Esophagus squamous epithelium (tissue), 5 donors: ENCODE results near the gene RGS6. TPM values are rescaled to one million over a fixed set of nuclear protein-coding genes. Genes with fewer than 3 reads are reported as not detected.

ENCODE experiments used
- DNase-seq: peaks from one replicate; lab custom pipeline; 2025; lab: John Stamatoyannopoulos, UW
- H3K27ac ChIP-seq, 4 donors: fragments of 200-600 bp; sonication (generic); one replicate each; pipeline ENCODE4 v1.5.1; 2016 to 2019; ENCODE audit warnings: mild to moderate bottlenecking in 1 of 4
- H3K27me3 ChIP-seq, 4 donors: fragments of 200-600 bp; sonication (generic); 1 replicate in 3 of 4; 2 replicates in 1 of 4; pipeline versions ENCODE4 v1.5.1 to v1.6.0; 2017 to 2021; ENCODE audit warnings: antibody characterized with exemption in 1 of 4
- H3K36me3 ChIP-seq, 3 donors: fragments of 200-600 bp; sonication (generic); one replicate each; pipeline ENCODE4 v1.5.1; 2016 to 2019
- H3K4me1 ChIP-seq, 3 donors: fragments of 200-600 bp; sonication (generic); one replicate each; pipeline ENCODE4 v1.5.1; 2017 to 2019
- H3K4me3 ChIP-seq, 4 donors: fragments of 200-600 bp; sonication (generic); 1 replicate in 3 of 4; 2 replicates in 1 of 4; pipeline ENCODE4 v1.5.1; 2016 to 2019; ENCODE audit warnings: mild to moderate bottlenecking in 2 of 4, moderate library complexity in 1 of 4
- H3K9me3 ChIP-seq, 3 donors: fragments of 200-600 bp; sonication (generic); one replicate each; pipeline ENCODE4 v1.5.1; 2016 to 2019
- CTCF ChIP-seq, 6 experiments: fragments of 450-650 bp in 4 of 6; fragments of 200-600 bp in 2 of 6; sonication (generic) in 2 of 6; IDR thresholded peaks; one replicate each; pipeline ENCODE4 v1.5.1; 2016 to 2019; ENCODE audit warnings: antibody characterized with exemption in 6 of 6, mild to moderate bottlenecking in 4 of 6, moderate library complexity in 4 of 6
- POLR2A ChIP-seq, 4 donors: fragments of 450-650 bp; IDR thresholded peaks; one replicate each; pipeline ENCODE4 v1.6.1; 2017; ENCODE audit warnings: antibody characterized with exemption in 4 of 4, mild to moderate bottlenecking in 4 of 4, moderate library complexity in 3 of 4
- WGBS, 2 donors: methylation state at CpG; one replicate each; pipeline ENCODE4 v1.1.5; 2018; 5-methylcytosine and 5-hydroxymethylcytosine counted together
- intact Hi-C: fragments of 100-400 bp; cut with DNase I; formaldehyde crosslinking; loops from one replicate; pipeline ENCODE4 v1.15.0; 2022
- total RNA-seq, 4 donors: library from RNA; depleted of rRNA; stranded (reverse); fragments of >200 nt; gene quantifications; one replicate each; pipeline ENCODE4 v1.1.0, GENCODE V29; 2016
- donor health status: DM: yes; HTN: yes; CAD: no.

The RGS6 gene
- total RNA-seq, 4 donors from 2014 or later = 0.06 to 0.76 (median 0.66) TPM; not detected in 1

- H3K4me1 ChIP-seq = peaks cover 0 to 20% (median 0%) of the 10 kb centered on the region in 3 donors
- H3K9me3 ChIP-seq = no peaks in the 10 kb centered on the region
- DNase-seq = no peak
- peaks cover 0 to 24% (median 0%) of the 10 kb centered on the region in 4 donors for H3K27me3 ChIP-seq
- WGBS, 2 donors = 42% methylated on average over 10 to 11 of the region's 13 CpGs
- TF ChIP-seq CTCF (IDR thresholded peaks at IDR 0.05) (no peak), POLR2A (IDR thresholded peaks at IDR 0.05) (no peak)
- H3K36me3 ChIP-seq = no peaks in the 10 kb centered on the region
- H3K4me3 ChIP-seq = no peak overlapping the region
- H3K27ac ChIP-seq = no peak overlapping the region
- intact Hi-C loops = no loop called here
Observed at GRCh38 chr14:72545411-72546311, 613.4 kb downstream of the RGS6 start.

GRCh38 chr14:72546344-72547016 is 614.3 kb downstream of the RGS6 start:
- no peak overlapping the region for H3K27ac ChIP-seq
- intact Hi-C loops = no loop called here
- H3K4me3 ChIP-seq = no peak overlapping the region
- TF ChIP-seq POLR2A (IDR thresholded peaks at IDR 0.05) = no peak
- no peak for TF ChIP-seq CTCF (IDR thresholded peaks at IDR 0.05)
- 59 to 84% methylated on average over 7 to 14 of the region's 16 CpGs for WGBS, 2 donors
- peaks cover 0 to 26% (median 0%) of the 10 kb centered on the region in 4 donors for H3K27me3 ChIP-seq
- DNase-seq = no peak
- H3K4me1 ChIP-seq = peaks cover 0 to 20% (median 0%) of the 10 kb centered on the region in 3 donors
- no peaks in the 10 kb centered on the region for H3K9me3 ChIP-seq
- no peaks in the 10 kb centered on the region for H3K36me3 ChIP-seq

- DNase-seq = no peak
- H3K27me3 ChIP-seq = peaks cover 0 to 35% (median 0%) of the 10 kb centered on the region in 4 donors
- H3K4me1 ChIP-seq = peaks cover 0 to 20% (median 0%) of the 10 kb centered on the region in 3 donors
- intact Hi-C loops = no loop called here
- H3K36me3 ChIP-seq = no peaks in the 10 kb centered on the region
- no peak overlapping the region for H3K4me3 ChIP-seq
- whole genome bisulfite sequencing, 2 donors = 89 to 93% methylated on average over 7 to 9 of the region's 9 CpGs
- TF ChIP-seq POLR2A (IDR thresholded peaks at IDR 0.05) (no peak), CTCF (IDR thresholded peaks at IDR 0.05) (no peak)
- no peaks in the 10 kb centered on the region for H3K9me3 ChIP-seq
- H3K27ac ChIP-seq = no peak overlapping the region
Observed at GRCh38 chr14:72547999-72548398, 615.8 kb downstream of the RGS6 start.

- intact Hi-C loops = no loop called here
- H3K36me3 ChIP-seq = no peaks in the 10 kb centered on the region
- no peak overlapping the region for H3K4me3 ChIP-seq
- 75 to 81% methylated on average over 8 of the region's 8 CpGs for WGBS, 2 donors
- no peak for TF ChIP-seq POLR2A (IDR thresholded peaks at IDR 0.05)
- TF ChIP-seq CTCF (IDR thresholded peaks at IDR 0.05) = no peak
- H3K27ac ChIP-seq = no peak overlapping the region
- peaks cover 0 to 18% (median 0%) of the 10 kb centered on the region in 3 donors for H3K4me1 ChIP-seq
- no peak for DNase-seq
- peaks cover 0 to 38% (median 0%) of the 10 kb centered on the region in 4 donors for H3K27me3 ChIP-seq
- H3K9me3 ChIP-seq = no peaks in the 10 kb centered on the region
Observed at GRCh38 chr14:72549026-72549425, 616.8 kb downstream of the RGS6 start.

GRCh38 chr14:72549854-72550253 is 617.6 kb downstream of the RGS6 start:
- intact Hi-C loops = no loop called here
- 69 to 88% methylated on average over 3 to 6 of the region's 6 CpGs for WGBS, 2 donors
- Histone ChIP-seq H3K27me3 (peaks cover 0 to 38% (median 0%) of the 10 kb centered on the region in 4 donors), H3K27ac (no peak overlapping the region), H3K4me3 (no peak overlapping the region), H3K4me1 (peaks cover 0 to 10% (median 0%) of the 10 kb centered on the region in 3 donors), H3K9me3 (no peaks in the 10 kb centered on the region), H3K36me3 (no peaks in the 10 kb centered on the region)
- no peak for DNase-seq
- TF ChIP-seq POLR2A (IDR thresholded peaks at IDR 0.05) = no peak
- TF ChIP-seq CTCF (IDR thresholded peaks at IDR 0.05) = no peak
